Measurements from ENCODE around the gene SCYGR4.

DNA sequence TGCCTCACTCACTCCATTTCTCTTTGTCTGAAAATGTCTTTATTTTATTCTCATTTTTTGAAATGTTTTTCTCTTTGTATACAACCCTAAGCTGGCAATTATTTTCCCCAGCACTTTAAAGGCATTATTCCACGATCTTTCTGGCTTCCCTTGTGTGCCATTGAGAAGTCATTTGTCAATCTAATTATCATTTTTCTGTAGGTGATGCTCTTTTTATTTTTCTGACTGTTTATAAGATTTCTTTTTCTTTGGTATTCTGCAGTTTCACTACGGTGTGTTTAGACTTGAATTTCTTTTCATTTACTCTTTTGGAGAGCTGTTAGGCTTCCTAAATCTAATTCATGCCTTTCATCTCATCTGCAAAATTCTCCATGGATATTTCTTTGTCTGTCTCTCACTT lies 8.1 kb downstream of the SCYGR4 start:
- TF ChIP-seq, protein P1, sequence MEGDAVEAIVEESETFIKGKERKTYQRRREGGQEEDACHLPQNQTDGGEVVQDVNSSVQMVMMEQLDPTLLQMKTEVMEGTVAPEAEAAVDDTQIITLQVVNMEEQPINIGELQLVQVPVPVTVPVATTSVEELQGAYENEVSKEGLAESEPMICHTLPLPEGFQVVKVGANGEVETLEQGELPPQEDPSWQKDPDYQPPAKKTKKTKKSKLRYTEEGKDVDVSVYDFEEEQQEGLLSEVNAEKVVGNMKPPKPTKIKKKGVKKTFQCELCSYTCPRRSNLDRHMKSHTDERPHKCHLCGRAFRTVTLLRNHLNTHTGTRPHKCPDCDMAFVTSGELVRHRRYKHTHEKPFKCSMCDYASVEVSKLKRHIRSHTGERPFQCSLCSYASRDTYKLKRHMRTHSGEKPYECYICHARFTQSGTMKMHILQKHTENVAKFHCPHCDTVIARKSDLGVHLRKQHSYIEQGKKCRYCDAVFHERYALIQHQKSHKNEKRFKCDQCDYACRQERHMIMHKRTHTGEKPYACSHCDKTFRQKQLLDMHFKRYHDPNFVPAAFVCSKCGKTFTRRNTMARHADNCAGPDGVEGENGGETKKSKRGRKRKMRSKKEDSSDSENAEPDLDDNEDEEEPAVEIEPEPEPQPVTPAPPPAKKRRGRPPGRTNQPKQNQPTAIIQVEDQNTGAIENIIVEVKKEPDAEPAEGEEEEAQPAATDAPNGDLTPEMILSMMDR (conservative IDR thresholded peaks at IDR 0.05; ENCODE audit: low read length) = no peak
- TF ChIP-seq EZH2phosphoT487 (IDR thresholded peaks at IDR 0.05; ENCODE audit: borderline replicate concordance) = no peak
